Measurements from ENCODE around the gene NLRP7.
"Not testable (repeated sequence)": the region's sequence is repeated elsewhere in the genome, so short reads cannot be mapped to it uniquely, and the experiment has no call there.

The NLRP7 gene

DNA sequence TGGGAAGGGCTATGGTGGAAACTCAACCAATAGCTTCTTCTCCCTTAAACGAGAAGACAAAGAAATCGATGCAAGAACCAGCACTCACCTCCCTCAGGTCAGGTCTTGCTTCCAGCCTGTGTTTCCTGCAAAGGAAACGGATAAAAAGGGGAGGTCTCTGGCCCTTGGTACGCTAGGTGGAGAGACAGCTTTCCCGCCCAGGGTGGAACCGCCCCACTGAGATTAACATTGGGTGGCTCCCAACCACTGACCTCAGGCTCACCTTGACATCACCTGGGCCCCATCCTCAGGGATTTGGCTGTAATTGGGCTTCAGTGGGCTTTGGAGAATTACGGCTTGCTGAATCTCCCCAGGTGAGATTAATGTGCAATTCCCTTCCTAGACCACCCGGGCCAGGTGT lies at the start of gene NLRP7:
Gene NLRP7, minus strand, starts transcription at position 150 of the 400 bp plus-strand sequence.
- no peak for DNase-seq

DNA sequence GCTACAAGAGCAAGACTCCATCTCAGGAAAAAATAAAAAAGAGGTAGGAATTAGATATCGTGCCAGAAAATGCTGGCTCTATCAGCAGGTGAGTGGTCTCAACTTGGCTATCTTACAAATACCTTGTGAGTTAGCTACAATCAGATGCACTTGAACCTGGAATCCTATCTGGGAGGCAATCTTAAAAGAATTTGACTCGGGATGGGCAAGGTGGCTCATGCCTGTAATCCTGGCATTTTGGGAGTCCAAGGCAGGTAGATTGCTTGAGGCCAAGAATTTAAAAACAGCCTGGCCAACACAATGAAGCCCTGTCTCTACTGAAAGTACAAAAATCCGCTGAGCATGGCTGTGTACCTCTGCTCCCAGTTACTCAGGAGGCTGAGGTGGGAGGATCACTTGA lies 48.2 kb upstream of the NLRP7 start:
- DNase-seq, result no peak

- DNase-seq, result not testable (repeated sequence)
These were observed 42.2 kb upstream of the NLRP7 start for GRCh38 chr19:54989531-54989930.

DNA sequence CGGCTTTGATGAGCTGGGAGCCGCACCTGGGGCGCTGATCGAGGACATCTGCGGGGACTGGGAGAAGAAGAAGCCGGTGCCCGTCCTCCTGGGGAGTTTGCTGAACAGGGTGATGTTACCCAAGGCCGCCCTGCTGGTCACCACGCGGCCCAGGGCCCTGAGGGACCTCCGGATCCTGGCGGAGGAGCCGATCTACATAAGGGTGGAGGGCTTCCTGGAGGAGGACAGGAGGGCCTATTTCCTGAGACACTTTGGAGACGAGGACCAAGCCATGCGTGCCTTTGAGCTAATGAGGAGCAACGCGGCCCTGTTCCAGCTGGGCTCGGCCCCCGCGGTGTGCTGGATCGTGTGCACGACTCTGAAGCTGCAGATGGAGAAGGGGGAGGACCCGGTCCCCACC lies 35.2 kb upstream of the NLRP7 start:
- not testable (repeated sequence) for DNase-seq

DNA sequence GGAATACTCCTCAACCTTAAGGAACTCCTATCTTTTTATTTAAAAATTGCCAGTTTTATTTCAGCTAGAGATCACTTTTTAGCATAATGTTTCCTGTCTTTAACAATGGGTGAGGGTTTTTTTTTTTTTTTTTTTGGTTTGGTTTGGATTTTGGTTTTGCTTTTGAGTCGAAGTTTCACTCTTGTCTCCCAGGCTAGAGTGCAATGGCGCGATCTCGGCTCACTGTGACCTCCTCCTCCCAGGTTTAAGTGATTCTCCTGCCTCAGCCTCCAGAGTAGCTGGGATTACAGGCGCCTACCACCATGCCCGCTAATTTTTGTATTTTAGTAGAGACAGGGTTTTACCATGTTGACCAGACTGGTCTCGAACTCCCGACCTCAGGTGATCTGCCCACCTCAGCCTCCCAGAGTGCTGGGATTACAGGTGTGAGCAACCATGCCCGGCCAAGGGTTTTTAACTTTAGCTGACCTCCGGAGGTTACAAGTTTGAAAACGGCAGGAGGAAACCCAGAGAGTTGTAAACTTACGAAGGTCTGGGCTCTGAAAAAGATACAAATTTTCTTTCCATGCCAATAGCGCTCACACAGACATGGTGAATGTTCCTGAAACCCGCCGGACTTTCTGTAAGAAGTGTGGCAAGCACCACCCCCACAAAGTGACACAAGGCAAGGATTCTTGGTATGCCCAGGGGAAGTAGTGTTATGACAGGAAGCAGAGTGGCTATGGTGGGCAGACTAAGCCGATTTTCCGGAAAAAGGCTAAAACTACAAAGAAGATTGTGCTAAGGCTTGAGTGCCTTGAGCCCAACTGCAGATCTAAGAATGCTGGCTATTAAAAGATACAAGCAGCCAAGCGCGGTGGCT lies 26.1 kb upstream of the NLRP7 start:
- not testable (repeated sequence) for DNase-seq

GRCh38 chr19:54971446-54971845 lies 24.1 kb upstream of the NLRP7 start:
- not testable (repeated sequence) for DNase-seq

- no peak for DNase-seq
These were observed 22.3 kb upstream of the NLRP7 start for GRCh38 chr19:54969647-54970046.

DNA sequence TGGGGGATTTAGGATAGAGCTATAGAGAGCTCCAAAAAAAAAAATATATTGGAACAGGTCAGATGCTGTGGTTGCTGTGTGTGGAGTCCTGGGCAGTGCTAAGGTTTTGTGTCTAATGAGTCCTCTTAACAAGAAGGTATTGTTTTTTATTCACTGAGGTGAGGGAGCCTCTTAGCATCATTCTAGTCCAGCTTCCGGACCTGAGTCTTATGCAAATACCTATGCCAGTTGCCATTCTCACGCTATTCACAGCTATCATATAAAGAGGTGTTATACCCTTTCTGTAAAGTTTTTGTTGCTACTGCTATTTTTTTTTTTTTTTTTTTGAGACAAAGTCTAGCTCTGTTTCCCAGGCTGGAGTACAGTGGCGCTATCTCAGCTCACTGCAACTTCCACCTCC lies 20.3 kb upstream of the NLRP7 start:
- no peak for DNase-seq

GRCh38 chr19:54965055-54965454 lies 17.7 kb upstream of the NLRP7 start:
- not testable (repeated sequence) for DNase-seq

- no peak for DNase-seq
These were observed 12.5 kb upstream of the NLRP7 start for GRCh38 chr19:54959840-54960239.

DNA sequence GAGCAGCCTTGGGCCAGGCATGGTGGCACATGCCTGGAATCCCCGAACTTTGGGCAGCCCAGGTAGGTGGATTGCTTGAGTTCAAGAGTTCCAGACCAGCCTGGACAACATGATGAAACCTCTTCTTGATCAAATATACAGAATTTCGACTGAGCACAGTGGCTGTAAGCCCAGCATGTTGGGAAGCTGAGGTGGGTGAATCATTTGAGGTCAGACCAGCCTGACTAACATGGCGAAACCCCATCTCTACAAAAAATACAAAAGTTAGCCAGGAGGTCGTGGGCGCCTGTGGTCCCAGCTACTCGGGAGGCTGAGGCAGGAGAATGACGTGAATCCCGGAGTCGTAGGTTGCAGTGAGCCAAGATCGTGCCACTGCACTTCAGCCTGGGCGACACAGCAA lies 8.0 kb upstream of the NLRP7 start:
- no peak for DNase-seq

GRCh38 chr19:54953345-54953713 lies 6.0 kb upstream of the NLRP7 start:
- not testable (repeated sequence) for DNase-seq

- DNase-seq, result no peak
These were observed 5.4 kb upstream of the NLRP7 start for GRCh38 chr19:54952591-54953344.

GRCh38 chr19:54950580-54950979 lies 3.2 kb upstream of the NLRP7 start:
- DNase-seq, result not testable (repeated sequence)

DNA sequence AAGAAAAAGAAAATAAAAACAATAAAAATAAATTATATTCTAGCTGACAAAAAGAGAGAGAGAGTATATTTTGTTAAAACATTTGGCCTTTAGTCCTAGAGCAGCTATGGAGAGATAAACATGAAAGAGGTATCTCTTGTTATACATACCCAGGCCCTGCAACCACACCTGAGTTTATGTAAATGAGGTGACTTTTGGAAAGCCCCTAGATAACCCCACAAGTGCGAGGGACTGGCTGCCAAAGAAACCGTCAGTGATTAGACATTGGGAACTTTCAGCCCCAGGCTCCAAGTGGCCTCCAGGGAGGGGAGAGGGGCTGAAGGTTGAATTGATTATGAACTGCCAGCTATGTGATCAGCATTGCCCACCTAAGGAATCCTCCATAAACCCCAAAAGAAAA lies 2.1 kb upstream of the NLRP7 start:
- no peak for DNase-seq

- DNase-seq, result not testable (repeated sequence)
These were observed 3.5 kb downstream of the NLRP7 start for GRCh38 chr19:54943772-54944361.

- not testable (repeated sequence) for DNase-seq
These were observed 7.8 kb downstream of the NLRP7 start for GRCh38 chr19:54939538-54939937.

DNA sequence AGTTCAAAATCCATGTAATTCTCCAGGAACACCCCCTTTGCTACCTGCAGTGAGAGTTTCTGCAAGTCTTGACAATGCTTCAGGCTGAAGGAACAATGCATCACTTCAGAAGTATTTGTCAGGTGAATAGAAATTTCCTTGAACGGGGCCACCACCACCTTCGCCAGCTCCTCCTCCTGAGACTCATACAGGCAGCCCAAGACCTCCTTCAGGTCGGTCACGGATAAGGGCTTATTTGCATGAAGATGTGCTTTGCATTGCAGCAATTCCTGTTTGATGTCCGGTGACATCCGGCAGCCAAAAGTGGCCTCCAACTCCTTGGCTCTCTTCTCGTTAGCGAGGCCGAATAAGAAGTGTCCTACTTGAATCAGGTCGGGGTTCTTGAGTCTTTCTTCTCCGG lies 8.4 kb downstream of the NLRP7 start:
- no peak for DNase-seq

DNA sequence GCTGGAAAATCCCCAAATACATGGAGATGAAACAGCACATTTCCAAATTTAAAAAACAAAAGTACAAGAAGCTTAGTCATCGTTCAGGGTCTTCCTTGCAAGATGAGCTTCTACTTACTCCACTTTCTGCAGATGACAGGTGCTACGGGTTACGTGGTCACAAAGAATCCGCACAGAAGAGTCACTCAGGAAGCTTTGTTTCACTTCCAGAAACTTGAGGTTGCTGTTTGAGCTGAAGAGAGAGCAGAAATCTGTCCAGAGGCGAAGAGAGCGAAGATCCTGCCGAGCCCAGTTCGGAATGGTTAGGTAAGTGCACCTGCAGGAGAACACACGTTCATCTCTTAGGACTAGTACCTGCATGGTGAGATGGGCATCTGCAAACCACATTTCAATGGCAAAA lies 9.4 kb downstream of the NLRP7 start:
- DNase-seq, result no peak

GRCh38 chr19:54928299-54928698 lies 19.0 kb downstream of the NLRP7 start:
- no peak for DNase-seq

DNA sequence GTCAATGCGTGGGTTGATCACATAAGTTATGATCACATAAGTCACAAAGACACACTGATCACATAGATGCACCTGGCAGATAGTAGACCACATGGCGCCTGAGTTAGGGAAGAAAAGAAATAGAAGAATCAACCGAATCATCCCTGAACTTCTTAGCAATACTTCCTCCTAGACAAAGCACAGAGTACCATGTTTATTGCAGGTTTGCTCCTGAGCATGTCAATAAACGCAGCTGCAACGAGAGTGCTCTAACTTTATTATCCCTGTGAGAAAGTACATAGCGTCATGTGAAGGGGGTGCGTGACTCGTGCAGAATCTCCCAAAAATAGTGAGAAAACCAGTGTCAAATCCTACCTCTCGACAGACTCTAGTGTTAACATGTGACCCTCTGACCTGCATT lies 24.1 kb downstream of the NLRP7 start:
- no peak for DNase-seq

GRCh38 chr19:54921082-54921481 lies 26.2 kb downstream of the NLRP7 start:
- no peak for DNase-seq

DNA sequence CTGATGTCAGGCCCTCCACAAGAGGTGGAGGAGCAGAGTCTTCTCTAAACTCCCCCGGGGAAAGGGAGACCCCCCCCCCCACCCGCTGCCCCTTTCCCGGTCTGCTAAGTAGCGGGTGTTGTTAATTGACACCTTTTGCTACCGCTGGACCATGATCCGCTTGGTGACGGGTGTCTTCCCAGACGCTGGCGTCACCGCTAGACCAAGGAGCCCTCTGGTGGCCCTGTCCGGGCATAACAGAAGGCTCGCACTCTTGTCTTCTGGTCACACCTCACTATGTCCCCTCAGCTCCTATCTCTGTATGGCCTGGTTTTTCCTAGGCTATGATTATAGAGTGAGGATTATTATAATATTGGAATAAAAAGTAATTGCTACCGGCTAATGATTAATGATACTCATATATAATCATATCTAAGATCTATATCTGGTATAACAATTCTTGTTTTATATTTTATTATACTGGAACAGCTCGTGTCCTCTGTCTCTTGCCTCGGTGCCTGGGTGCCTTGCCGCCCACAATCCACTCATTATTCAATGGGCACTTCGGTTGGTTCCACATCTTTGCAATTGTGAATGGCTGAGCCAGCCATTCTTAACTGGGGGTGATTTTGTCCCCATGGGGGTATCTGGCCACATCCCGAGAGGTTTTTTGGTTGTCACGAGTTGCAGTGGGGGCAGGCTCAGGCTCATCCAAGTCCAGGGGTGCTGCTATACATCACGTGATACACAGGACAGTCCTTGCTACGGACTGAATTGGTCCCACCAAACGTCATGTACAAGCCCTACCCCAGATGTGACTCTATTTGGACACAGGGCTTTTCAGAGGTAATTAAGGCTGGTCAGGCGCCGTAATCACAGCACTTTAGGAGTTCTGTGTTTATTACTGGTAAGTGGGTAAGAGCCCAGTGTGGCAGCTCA lies 27.4 kb downstream of the NLRP7 start:
- not testable (repeated sequence) for DNase-seq
